ENCODE data around the gene CFAP68.

The CFAP68 gene

DNA sequence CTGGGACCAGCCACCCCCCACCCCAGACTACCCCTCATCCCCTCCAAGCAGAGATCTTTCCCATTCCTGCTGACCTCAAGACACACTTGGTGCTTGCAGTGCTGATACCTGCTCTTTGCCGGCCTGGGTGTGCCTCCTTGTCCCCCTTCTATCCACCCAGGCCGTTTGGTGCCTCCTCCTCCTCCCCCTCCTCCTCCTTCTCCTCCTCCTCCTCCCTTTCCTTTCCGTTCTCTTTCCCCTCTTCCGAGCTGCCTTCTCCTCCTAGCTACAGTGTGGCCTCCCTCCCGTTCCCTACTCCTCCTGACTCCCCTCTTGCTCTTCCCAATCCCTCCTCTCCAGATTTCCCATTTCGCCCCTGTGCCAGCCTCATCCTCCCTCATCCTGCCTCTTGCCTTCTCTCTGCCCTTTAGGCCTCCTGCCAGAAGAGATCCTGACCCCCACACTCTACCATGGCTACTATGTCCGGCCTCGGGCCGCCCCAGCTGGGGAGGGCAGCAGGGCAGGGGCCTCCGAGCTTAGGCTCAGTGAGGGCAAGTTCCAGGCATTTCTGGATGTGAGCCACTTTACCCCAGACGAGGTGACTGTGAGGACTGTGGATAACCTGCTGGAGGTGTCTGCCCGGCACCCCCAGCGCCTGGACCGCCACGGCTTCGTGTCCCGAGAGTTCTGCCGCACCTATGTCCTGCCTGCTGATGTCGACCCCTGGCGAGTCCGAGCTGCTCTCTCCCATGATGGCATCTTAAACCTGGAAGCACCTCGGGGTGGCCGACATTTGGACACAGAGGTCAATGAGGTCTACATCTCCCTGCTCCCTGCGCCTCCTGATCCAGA lies 33.9 kb downstream of the CFAP68 start:
- no peak overlapping the region for H3K27ac ChIP-seq
- H3K9ac ChIP-seq = no peak overlapping the region

DNA sequence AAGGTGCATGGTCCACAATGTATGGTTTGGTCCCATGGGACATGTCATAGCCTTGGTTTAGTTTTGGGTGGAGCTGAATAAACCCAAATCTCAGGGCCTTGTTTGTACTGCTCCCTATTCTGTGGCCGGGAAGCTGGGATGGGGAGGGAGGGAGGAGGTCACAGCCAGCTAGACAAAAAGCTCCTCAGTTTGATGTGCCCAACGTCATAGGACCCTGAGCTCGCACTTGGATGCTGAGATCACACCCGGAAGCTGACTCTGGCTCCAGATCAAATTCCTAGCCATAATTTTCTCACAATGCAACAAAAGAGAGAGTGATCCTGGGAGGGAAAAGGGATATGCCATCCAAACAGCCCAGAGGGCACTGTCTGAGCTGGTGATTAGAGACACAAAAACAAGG lies 34.7 kb downstream of the CFAP68 start:
- Histone ChIP-seq H3K4me2 (no peak overlapping the region), H3K9ac (no peak overlapping the region), H3K27ac (no peak overlapping the region), H3K4me3 (no peak overlapping the region), H3K27me3 (no peaks in the 10 kb centered on the region), H3K36me3 (no peaks in the 10 kb centered on the region), H3K9me3 (no peaks in the 10 kb centered on the region), H3K4me1 (peaks cover 7% of the 10 kb centered on the region), H4K20me1 (no peaks in the 10 kb centered on the region)
- TF ChIP-seq Cebpa-rat (IDR thresholded peaks at IDR 0.05) = no peak

More for the DNA sequence above, 33.9 kb downstream of the CFAP68 start:
- Histone ChIP-seq H3K4me2 (no peak overlapping the region), H3K27me3 (no peaks in the 10 kb centered on the region), H3K36me3 (no peaks in the 10 kb centered on the region), H3K4me1 (no peaks in the 10 kb centered on the region), H3K9me3 (no peaks in the 10 kb centered on the region), H3K4me3 (no peak overlapping the region), H4K20me1 (no peaks in the 10 kb centered on the region)
- no peak for TF ChIP-seq Cebpa-rat (IDR thresholded peaks at IDR 0.05)

DNA sequence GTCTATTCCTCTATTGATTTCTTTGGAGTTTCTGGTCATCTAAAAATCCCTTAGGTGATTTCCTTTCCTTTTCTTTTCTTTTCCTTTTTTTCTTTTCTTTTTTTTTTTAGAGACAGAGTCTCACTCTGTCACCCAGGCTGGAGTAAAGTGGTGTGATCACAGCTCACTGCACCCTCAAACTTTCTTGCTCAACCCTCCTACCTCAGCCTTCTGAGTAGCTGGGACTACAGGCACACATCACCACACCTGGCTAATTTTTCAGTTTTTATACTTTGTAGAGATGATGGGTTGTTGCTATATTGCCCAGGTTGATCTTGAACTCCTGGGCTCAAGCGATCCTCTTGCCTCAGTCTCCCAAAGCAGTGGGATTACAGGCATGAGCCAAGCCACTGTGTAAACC lies 37.4 kb downstream of the CFAP68 start:
- Histone ChIP-seq H3K9me3 (no peaks in the 10 kb centered on the region), H3K4me3 (no peak overlapping the region), H3K4me1 (peaks cover 13% of the 10 kb centered on the region), H3K27me3 (no peaks in the 10 kb centered on the region), H3K27ac (no peak overlapping the region), H3K4me2 (no peak overlapping the region), H4K20me1 (no peaks in the 10 kb centered on the region), H3K36me3 (no peaks in the 10 kb centered on the region), H3K9ac (no peak overlapping the region)
- TF ChIP-seq Cebpa-rat (IDR thresholded peaks at IDR 0.05) = no peak

DNA sequence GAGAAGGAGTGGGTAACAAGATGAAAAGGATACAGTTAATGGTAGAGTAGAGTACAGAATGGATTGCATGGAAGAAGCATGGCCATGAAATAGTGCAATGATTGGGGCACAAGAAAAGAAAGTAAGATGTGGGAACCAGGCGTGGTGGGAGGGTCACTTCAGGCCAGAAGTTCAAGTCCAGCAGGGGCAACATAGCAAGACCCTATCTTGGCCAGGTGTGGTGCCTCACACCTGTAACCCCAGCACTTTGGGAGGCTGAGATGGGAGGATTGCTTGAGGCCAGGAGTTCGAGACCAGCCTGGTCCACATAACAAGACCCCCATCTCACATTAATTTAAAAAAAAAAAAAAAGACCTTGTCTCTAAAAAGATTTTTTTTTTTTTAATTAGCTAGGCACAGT lies 38.0 kb downstream of the CFAP68 start:
- no peak overlapping the region for H3K9ac ChIP-seq
- no peak overlapping the region for H3K4me2 ChIP-seq
- TF ChIP-seq Cebpa-rat (IDR thresholded peaks at IDR 0.05) = no peak
- no peaks in the 10 kb centered on the region for H3K9me3 ChIP-seq
- H3K36me3 ChIP-seq = no peaks in the 10 kb centered on the region
- no peak overlapping the region for H3K27ac ChIP-seq
- H3K4me1 ChIP-seq = peaks cover 13% of the 10 kb centered on the region
- H4K20me1 ChIP-seq = no peaks in the 10 kb centered on the region
- H3K4me3 ChIP-seq = no peak overlapping the region
- H3K27me3 ChIP-seq = no peaks in the 10 kb centered on the region

DNA sequence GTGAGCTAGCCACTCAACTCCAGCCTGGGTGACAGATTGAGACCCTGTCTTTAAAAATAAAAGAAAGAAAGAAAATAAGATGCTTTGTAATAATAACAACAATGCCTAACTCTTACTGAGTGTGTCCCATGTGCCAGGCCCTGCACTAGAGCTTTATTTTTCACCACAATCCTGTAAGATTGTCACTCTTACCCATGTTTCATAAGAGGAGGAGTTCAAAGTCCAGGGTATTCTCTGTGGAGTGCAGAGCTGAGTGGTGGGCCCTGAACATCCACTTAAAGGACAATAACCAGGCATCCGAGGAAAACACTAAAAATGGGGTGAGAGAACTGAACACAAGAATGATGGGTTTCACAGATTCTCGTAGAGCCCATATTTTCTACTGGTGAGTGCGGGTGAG lies 38.4 kb downstream of the CFAP68 start:
- Histone ChIP-seq H3K27ac (no peak overlapping the region), H3K4me2 (no peak overlapping the region), H4K20me1 (no peaks in the 10 kb centered on the region), H3K27me3 (no peaks in the 10 kb centered on the region), H3K9ac (no peak overlapping the region), H3K4me1 (peaks cover 13% of the 10 kb centered on the region), H3K36me3 (no peaks in the 10 kb centered on the region), H3K4me3 (no peak overlapping the region), H3K9me3 (no peaks in the 10 kb centered on the region)
- TF ChIP-seq Cebpa-rat (IDR thresholded peaks at IDR 0.05) = no peak

- Histone ChIP-seq H3K36me3 (no peaks in the 10 kb centered on the region), H4K20me1 (no peaks in the 10 kb centered on the region), H3K9me3 (no peaks in the 10 kb centered on the region), H3K4me1 (peaks cover 13% of the 10 kb centered on the region), H3K27ac (no peak within 1 kb of the TSS), H3K27me3 (no peaks in the 10 kb centered on the region), H3K9ac (no peak within 1 kb of the TSS), H3K4me2 (peak within 1 kb of the TSS; percentile 52), H3K4me3 (0 out of 2 replicates have a peak within 1 kb of the TSS, but pooled peaks have one; percentile 25)
- TF ChIP-seq Cebpa-rat (IDR thresholded peaks at IDR 0.05) = no peak
Measured at GRCh38 chr11:111918390-111919256, 39.3 kb downstream of the CFAP68 start, which contains the start of gene C11orf52. Gene C11orf52 (plus strand): TSS chr11:111918913. CDS start chr11:111918973, 60 bp downstream.

DNA sequence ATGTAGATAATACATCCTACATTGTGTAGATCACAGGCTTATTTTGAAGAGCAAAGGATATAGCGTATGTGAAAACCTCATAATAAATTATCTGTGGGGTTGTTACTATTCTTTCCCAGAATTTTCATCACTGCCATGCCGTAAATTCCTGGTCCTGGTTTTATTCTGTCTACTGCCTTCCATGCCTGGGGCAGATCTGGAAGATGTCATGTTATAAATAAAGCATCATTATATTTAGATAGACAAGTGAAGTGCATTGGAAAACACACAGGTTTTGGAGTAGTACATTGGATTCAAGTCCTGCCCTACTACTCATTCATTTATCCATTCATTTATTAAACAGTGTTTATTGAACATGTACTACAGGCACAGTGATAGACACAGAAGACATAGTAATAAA lies 41.6 kb downstream of the CFAP68 start:
- Histone ChIP-seq H3K9me3 (no peaks in the 10 kb centered on the region), H3K27me3 (no peaks in the 10 kb centered on the region), H3K27ac (no peak overlapping the region), H3K36me3 (no peaks in the 10 kb centered on the region), H3K4me3 (no peak overlapping the region), H4K20me1 (no peaks in the 10 kb centered on the region), H3K4me2 (no peak overlapping the region), H3K9ac (no peak overlapping the region), H3K4me1 (peaks cover 15% of the 10 kb centered on the region)
- TF ChIP-seq Cebpa-rat (IDR thresholded peaks at IDR 0.05) = no peak

DNA sequence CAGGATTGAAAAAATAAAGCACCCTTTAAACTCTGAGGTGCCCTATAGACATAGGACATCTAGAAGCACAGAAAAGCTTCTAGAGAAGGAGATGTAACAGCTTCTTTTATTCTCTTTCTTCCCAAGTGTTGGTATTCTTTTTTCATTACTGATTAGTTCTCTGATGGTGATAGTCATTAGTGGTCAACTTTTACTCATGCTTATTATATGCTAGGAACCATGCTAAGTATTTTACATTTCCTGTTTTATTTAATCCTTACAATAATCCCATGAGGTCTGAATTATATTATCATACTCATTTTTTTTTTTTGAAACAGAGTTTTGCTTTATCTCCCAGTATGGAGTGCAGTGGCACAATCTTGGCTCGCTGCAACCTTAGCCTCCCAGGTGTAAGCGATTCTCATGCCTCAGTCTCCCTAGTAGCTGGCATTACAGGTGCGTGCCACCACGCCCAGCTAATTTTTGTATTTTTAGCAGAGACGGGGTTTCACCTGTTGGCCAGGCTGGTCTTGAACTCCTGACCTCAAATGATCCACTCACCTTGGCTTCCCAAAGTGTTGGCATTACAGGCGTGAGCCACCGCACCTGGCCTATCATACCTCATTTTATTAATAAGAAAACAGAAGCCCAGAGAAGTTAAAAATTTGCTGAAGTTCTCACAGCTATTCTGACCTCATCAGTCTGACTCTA lies 42.3 kb downstream of the CFAP68 start:
- Histone ChIP-seq H3K27me3 (no peaks in the 10 kb centered on the region), H3K4me3 (no peak overlapping the region), H3K4me2 (no peak overlapping the region), H3K36me3 (no peaks in the 10 kb centered on the region), H3K4me1 (peaks cover 22% of the 10 kb centered on the region), H4K20me1 (no peaks in the 10 kb centered on the region), H3K9me3 (no peaks in the 10 kb centered on the region), H3K9ac (no peak overlapping the region), H3K27ac (no peak overlapping the region)
- no peak for TF ChIP-seq Cebpa-rat (IDR thresholded peaks at IDR 0.05)

DNA sequence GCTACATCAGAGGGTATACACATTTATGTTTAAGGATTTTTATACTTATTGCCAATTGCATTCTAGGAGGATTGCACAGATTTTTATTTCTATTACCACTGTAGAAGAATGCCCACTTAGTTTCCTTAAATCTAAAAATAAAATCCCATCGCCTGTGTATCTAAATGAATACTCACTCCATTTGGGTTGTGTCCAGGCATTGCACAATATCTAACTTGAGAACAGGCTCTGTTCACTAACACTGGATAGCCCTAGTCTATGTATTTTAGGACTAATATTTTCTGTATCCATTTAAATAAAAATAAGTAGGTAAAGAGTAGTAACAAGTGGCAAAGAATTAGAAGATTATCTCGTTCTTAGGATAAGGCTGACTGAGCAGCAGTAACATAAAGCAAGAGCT lies 43.5 kb downstream of the CFAP68 start:
- H3K4me2 ChIP-seq = no peak overlapping the region
- H3K27ac ChIP-seq = no peak overlapping the region

More for the DNA sequence above, 43.5 kb downstream of the CFAP68 start:
- TF ChIP-seq Cebpa-rat (IDR thresholded peaks at IDR 0.05) = no peak
- H4K20me1 ChIP-seq = no peaks in the 10 kb centered on the region
- peaks cover 29% of the 10 kb centered on the region for H3K4me1 ChIP-seq
- H3K9me3 ChIP-seq = no peaks in the 10 kb centered on the region
- no peaks in the 10 kb centered on the region for H3K27me3 ChIP-seq
- H3K9ac ChIP-seq = no peak overlapping the region
- H3K36me3 ChIP-seq = no peaks in the 10 kb centered on the region
- H3K4me3 ChIP-seq = no peak overlapping the region
